IPS-18c (cell line): Measurements from ENCODE around the gene RHO.

Experiments used
- H3K4me3 ChIP-seq: 2 replicates; pipeline ENCODE4 v1.7.0; 2013; ENCODE audit warnings: low read depth, mild to moderate bottlenecking, low read length, moderate library complexity; ENCODE audit not compliant: insufficient read depth
- H3K9me3 ChIP-seq: one replicate; pipeline ENCODE4 v1.6.1; 2013; ENCODE audit warnings: mild to moderate bottlenecking, low read length, moderate library complexity; ENCODE audit not compliant: control insufficient read depth, insufficient read depth

RHO gene

GRCh38 chr3:129561619-129562248 is 33.3 kb downstream of the RHO start:
- H3K9me3 ChIP-seq, result no peaks in the 10 kb centered on the region
- H3K4me3 ChIP-seq, result no peak overlapping the region

- Histone ChIP-seq H3K4me3 (no peak overlapping the region), H3K9me3 (no peaks in the 10 kb centered on the region)
These were observed 34.4 kb downstream of the RHO start for GRCh38 chr3:129562803-129563202.

GRCh38 chr3:129563332-129563731 is 34.9 kb downstream of the RHO start:
- Histone ChIP-seq H3K9me3 (no peaks in the 10 kb centered on the region), H3K4me3 (no peak overlapping the region)

GRCh38 chr3:129563850-129564535 is 35.6 kb downstream of the RHO start:
- no peak overlapping the region for H3K4me3 ChIP-seq
- H3K9me3 ChIP-seq, result no peaks in the 10 kb centered on the region

- no peaks in the 10 kb centered on the region for H3K9me3 ChIP-seq
These were observed 36.7 kb downstream of the RHO start for GRCh38 chr3:129564981-129565644.

GRCh38 chr3:129565902-129566301 is 37.5 kb downstream of the RHO start:
- H3K9me3 ChIP-seq, result no peaks in the 10 kb centered on the region
- H3K4me3 ChIP-seq, result no peak overlapping the region

More at GRCh38 chr3:129564981-129565644, 36.7 kb downstream of the RHO start:
- H3K4me3 ChIP-seq, result no peak overlapping the region

- Histone ChIP-seq H3K4me3 (no peak overlapping the region), H3K9me3 (no peaks in the 10 kb centered on the region)
These were observed 38.8 kb downstream of the RHO start for GRCh38 chr3:129567176-129567705.

GRCh38 chr3:129567939-129568338 is 39.5 kb downstream of the RHO start:
- no peaks in the 10 kb centered on the region for H3K9me3 ChIP-seq
- H3K4me3 ChIP-seq, result no peak overlapping the region

GRCh38 chr3:129569856-129570255 is 41.4 kb downstream of the RHO start:
- Histone ChIP-seq H3K9me3 (no peaks in the 10 kb centered on the region), H3K4me3 (no peak overlapping the region)

- Histone ChIP-seq H3K4me3 (no peak overlapping the region), H3K9me3 (no peaks in the 10 kb centered on the region)
These were observed 43.4 kb downstream of the RHO start for GRCh38 chr3:129571605-129572547.

GRCh38 chr3:129572603-129573002 is 44.2 kb downstream of the RHO start:
- Histone ChIP-seq H3K9me3 (no peaks in the 10 kb centered on the region), H3K4me3 (no peak overlapping the region)

GRCh38 chr3:129573493-129573892 is 45.1 kb downstream of the RHO start:
- H3K4me3 ChIP-seq, result no peak overlapping the region
- H3K9me3 ChIP-seq, result no peaks in the 10 kb centered on the region

- H3K9me3 ChIP-seq, result no peaks in the 10 kb centered on the region
- H3K4me3 ChIP-seq, result no peak overlapping the region
These were observed 45.8 kb downstream of the RHO start for GRCh38 chr3:129574206-129574605.

GRCh38 chr3:129575233-129575996 is 47.0 kb downstream of the RHO start:
- H3K4me3 ChIP-seq, result no peak overlapping the region

GRCh38 chr3:129575997-129576384 is 47.6 kb downstream of the RHO start:
- Histone ChIP-seq H3K4me3 (no peak overlapping the region), H3K9me3 (no peaks in the 10 kb centered on the region)

More at GRCh38 chr3:129575233-129575996, 47.0 kb downstream of the RHO start:
- no peaks in the 10 kb centered on the region for H3K9me3 ChIP-seq

GRCh38 chr3:129576514-129577352 is 48.3 kb downstream of the RHO start:
- H3K9me3 ChIP-seq, result no peaks in the 10 kb centered on the region
- no peak overlapping the region for H3K4me3 ChIP-seq
